IMR-90 (cell line): ENCODE measurements around the gene GARS1. TPM values are rescaled to one million over a fixed set of nuclear protein-coding genes. Genes with fewer than 3 reads are reported as not detected.

ENCODE experiments used
- ATAC-seq: fragments of 200-7000 bp; cut with Tn5 transposase; 2 replicates; pipeline ENCODE4 v1.9.1; 2020; ENCODE audit warnings: low read depth, mild to moderate bottlenecking, moderate library complexity
- BruUV-seq: library from RNA; stranded (reverse); fragments of 400-500 nt; replicated peaks from 2 replicates; lab custom pipeline; 2021; lab: Mats Ljungman, UMichigan
- CTCF ChIA-PET: fragments of 300-600 bp; formaldehyde crosslinking; extraction: SDS; loops from one replicate; lab custom pipeline; 2021; ENCODE audit warnings: antibody characterized with exemption; lab: Yijun Ruan, JAX
- POLR2A ChIA-PET: fragments of 300-600 bp; sonication (Branson Sonifier 250); formaldehyde crosslinking; loops from one replicate; lab custom pipeline; 2022; ENCODE audit warnings: antibody characterized with exemption; ENCODE audit not compliant: unreplicated experiment; lab: Charles Lee
- DNase-seq: peaks from one replicate; pipeline ENCODE4 v3.0.0; 2013
- H2AFZ ChIP-seq: replicated peaks from 2 replicates; pipeline ENCODE3; 2013; ENCODE audit warnings: low read length, mild to moderate bottlenecking; ENCODE audit not compliant: poor library complexity
- H2AK5ac ChIP-seq: 2 replicates; pipeline ENCODE4 v1.6.1; 2013; ENCODE audit warnings: low read depth, low read length, inconsistent platforms
- H2AK9ac ChIP-seq: replicated peaks from 2 replicates; pipeline ENCODE3; 2013; ENCODE audit warnings: mild to moderate bottlenecking, low read depth, low read length, moderate library complexity; ENCODE audit not compliant: poor library complexity
- H2BK120ac ChIP-seq: 2 replicates; pipeline ENCODE4 v1.6.1; 2013; ENCODE audit warnings: low read depth, low read length, inconsistent platforms
- H2BK15ac ChIP-seq: 3 replicates; pipeline ENCODE4 v1.6.1; 2013; ENCODE audit warnings: low read depth, low read length, inconsistent platforms
- H2BK20ac ChIP-seq: 2 replicates; pipeline ENCODE4 v1.6.1; 2013; ENCODE audit warnings: low read depth, mild to moderate bottlenecking, inconsistent platforms, low read length, moderate library complexity
- H2BK5ac ChIP-seq: 2 replicates; pipeline ENCODE4 v1.6.1; 2013; ENCODE audit warnings: mild to moderate bottlenecking, low read depth, low read length, inconsistent platforms; ENCODE audit not compliant: poor library complexity, severe bottlenecking
- H3K14ac ChIP-seq: replicated peaks from 2 replicates; pipeline ENCODE4 v1.6.1; 2013; ENCODE audit warnings: low read depth, low read length, inconsistent platforms
- H3K18ac ChIP-seq: 2 replicates; pipeline ENCODE4 v1.6.1; 2013; ENCODE audit warnings: low read depth, low read length, control low read depth
- H3K23ac ChIP-seq: 2 replicates; pipeline ENCODE4 v1.6.1; 2013; ENCODE audit warnings: low read depth, low read length, inconsistent platforms
- H3K27ac ChIP-seq: 2 replicates; pipeline ENCODE4 v1.5.1; 2013; ENCODE audit warnings: mild to moderate bottlenecking, control low read depth, low read length; ENCODE audit not compliant: insufficient read depth
- H3K27me3 ChIP-seq: 2 replicates; pipeline ENCODE4 v1.6.1; 2013; ENCODE audit warnings: low read length; ENCODE audit not compliant: control insufficient read depth, insufficient read depth
- H3K36me3 ChIP-seq: 2 replicates; pipeline ENCODE4 v1.6.1; 2013; ENCODE audit warnings: low read length, mixed read lengths; ENCODE audit not compliant: control insufficient read depth, insufficient read depth
- H3K4ac ChIP-seq: 2 replicates; pipeline ENCODE4 v1.6.1; 2013; ENCODE audit warnings: low read depth, low read length, inconsistent platforms
- H3K4me1 ChIP-seq: 2 replicates; pipeline ENCODE4 v1.6.1; 2013; ENCODE audit warnings: low read length, mixed read lengths; ENCODE audit not compliant: control insufficient read depth, insufficient read depth
- H3K4me2 ChIP-seq: 2 replicates; pipeline ENCODE4 v1.6.1; 2013; ENCODE audit warnings: low read depth, mild to moderate bottlenecking, control low read depth, low read length, moderate library complexity
- H3K4me3 ChIP-seq: 2 replicates; pipeline ENCODE4 v1.5.1; 2013; ENCODE audit warnings: low read depth, mild to moderate bottlenecking, control low read depth, low read length, moderate library complexity; ENCODE audit not compliant: insufficient read depth
- H3K56ac ChIP-seq: 2 replicates; pipeline ENCODE4 v1.6.1; 2013; ENCODE audit warnings: low read length, inconsistent platforms; ENCODE audit not compliant: insufficient read depth; ENCODE audit errors: extremely low read depth
- H3K79me1 ChIP-seq, 2 experiments: 2 replicates each; pipeline ENCODE4 v1.6.1; 2013; ENCODE audit warnings: low read length in 2 of 2, inconsistent platforms in 1 of 2, low read depth in 1 of 2
- H3K9ac ChIP-seq: 2 replicates; pipeline ENCODE4 v1.6.1; 2013; ENCODE audit warnings: low read depth, low read length, control low read depth
- H3K9me1 ChIP-seq: 2 replicates; pipeline ENCODE4 v1.6.1; 2013; ENCODE audit warnings: low read length, inconsistent platforms; ENCODE audit not compliant: insufficient read depth
- H3K9me3 ChIP-seq: 2 replicates; pipeline ENCODE4 v1.6.1; 2013; ENCODE audit warnings: low read length; ENCODE audit not compliant: control insufficient read depth, insufficient read depth
- H4K20me1 ChIP-seq: 2 replicates; pipeline ENCODE4 v1.6.1; 2013; ENCODE audit warnings: low read length, inconsistent platforms; ENCODE audit not compliant: insufficient read depth
- H4K5ac ChIP-seq: 2 replicates; pipeline ENCODE4 v1.6.1; 2013; ENCODE audit warnings: mild to moderate bottlenecking, low read depth, low read length, control low read depth
- H4K8ac ChIP-seq, 2 experiments: 2 replicates each; pipeline ENCODE4 v1.6.1; 2013; ENCODE audit warnings: low read depth in 2 of 2, low read length in 2 of 2, control low read depth in 1 of 2, inconsistent platforms in 1 of 2
- H4K91ac ChIP-seq: 2 replicates; pipeline ENCODE4 v1.6.1; 2013; ENCODE audit warnings: low read depth, low read length, inconsistent platforms; ENCODE audit not compliant: insufficient read depth
- FOS ChIP-seq: fragments of 150-350 bp; IDR thresholded peaks from 2 replicates; pipeline ENCODE4 v1.6.1; 2016; ENCODE audit warnings: low read depth, low read length
- MXI1 ChIP-seq: IDR thresholded peaks from 2 replicates; pipeline ENCODE4 v1.6.1; 2012; ENCODE audit warnings: low read depth, mild to moderate bottlenecking, low read length, moderate library complexity, borderline replicate concordance
- POLR2A ChIP-seq: IDR thresholded peaks from 2 replicates; pipeline ENCODE4 v1.6.1; 2012; ENCODE audit warnings: mild to moderate bottlenecking, low read depth, low read length
- SMC3 ChIP-seq: fragments of 150-350 bp; IDR thresholded peaks from 2 replicates; pipeline ENCODE4 v1.6.1; 2016; ENCODE audit warnings: low read depth, mild to moderate bottlenecking, antibody characterized with exemption, low read length, moderate library complexity
- WGBS, 2 experiments: methylation state at CpG; one replicate each; pipeline versions ENCODE4 v1.1.5 to v1.1.7; 2013; ENCODE audit warnings: missing lambda C conversion rate in 2 of 2; ENCODE audit not compliant: insufficient read length in 1 of 2; ENCODE audit errors: extremely low coverage in 2 of 2; 5-methylcytosine and 5-hydroxymethylcytosine counted together
- dilution Hi-C: fragments of 300-500 bp; cut with HindIII; formaldehyde crosslinking; loops from one replicate; pipeline ENCODE4 v1.14.3; 2018; ENCODE audit warnings: low sequenced_read_pairs; ENCODE audit not compliant: unreplicated experiment
- in situ Hi-C: fragments of 300-500 bp; cut with MboI; formaldehyde crosslinking; loops from 3 replicates; pipeline ENCODE4 v1.14.3; 2019; ENCODE audit warnings: low sequenced_read_pairs, inconsistent platforms, mixed read lengths
- intact Hi-C: fragments of 100-400 bp; cut with micrococcal nuclease; formaldehyde crosslinking; loops from 2 replicates; pipeline ENCODE4 v1.10.0; 2022
- polyA plus RNA-seq, 3 experiments: library from polyadenylated mRNA; depleted of rRNA; stranded (reverse); fragments of >200 nt; gene quantifications; 2 replicates each; pipeline ENCODE4 v1.2.3, GENCODE V29; 2012; ENCODE audit warnings: low replicate concordance in 1 of 3
- total RNA-seq: library from RNA; depleted of rRNA; stranded (reverse); fragments of >200 nt; gene quantifications from 2 replicates; pipeline ENCODE4 v1.2.3, GENCODE V29; 2012
- TF ChIP-seq, protein P1 (sequence below): fragments of 150-350 bp; IDR thresholded peaks from 2 replicates; pipeline ENCODE4 v1.6.1; 2016; ENCODE audit warnings: low read depth, mild to moderate bottlenecking, low read length, moderate library complexity, borderline replicate concordance
- TF ChIP-seq, protein P2 (sequence below): fragments of 150-350 bp; IDR thresholded peaks from 2 replicates; pipeline ENCODE4 v1.6.1; 2017; ENCODE audit warnings: mild to moderate bottlenecking, antibody characterized with exemption, low read length, low read depth

Gene GARS1
- total and polyA plus RNA-seq, 2 of the 4 experiments (the other 2 are of a cell fraction), result 105 to 551 TPM

DNA sequence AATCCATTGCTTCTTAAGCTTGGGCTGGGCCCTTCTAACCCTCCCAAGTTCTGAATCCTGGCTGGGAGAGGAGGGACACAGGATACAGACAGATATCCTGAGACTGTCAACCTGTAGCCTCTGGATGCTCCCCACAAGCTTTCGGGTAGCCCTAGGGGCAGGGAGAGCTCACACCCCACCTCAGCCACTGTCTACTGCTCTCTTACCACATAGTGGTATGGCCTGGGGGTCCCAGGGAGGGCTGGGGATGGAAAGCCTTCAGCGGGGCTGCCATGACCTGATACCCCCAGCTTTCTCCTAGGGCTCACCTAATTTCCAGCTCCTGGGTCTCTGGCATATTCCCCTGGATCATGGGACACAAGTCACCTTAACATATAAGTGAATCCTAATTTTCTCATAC is 62.5 kb downstream of the GARS1 start:
- CTCF ChIA-PET, result no interaction called here
- no TSS peak for BruUV-seq

More for the DNA sequence above, 62.5 kb downstream of the GARS1 start:
- Histone ChIP-seq H3K4me1 (no peaks in the 10 kb centered on the region), H4K8ac (no peak overlapping the region), H3K9me3 (no peaks in the 10 kb centered on the region), H2BK5ac (no peak overlapping the region), H3K9me1 (no peaks in the 10 kb centered on the region; the same call in 1 of the 2 replicates), H3K4me2 (no peak overlapping the region), H2BK120ac (no peak overlapping the region), H3K23ac (no peak overlapping the region), H3K27me3 (peaks cover 15% of the 10 kb centered on the region), H2BK15ac (no peak overlapping the region), H3K18ac (no peak overlapping the region), H4K91ac (no peak overlapping the region), H3K14ac (no peak overlapping the region), H4K5ac (no peak overlapping the region), H2AK9ac (no peak overlapping the region), H3K79me1 (no peaks in the 10 kb centered on the region), H3K9ac (no peak overlapping the region), H4K20me1 (no peaks in the 10 kb centered on the region), H2BK20ac (no peak overlapping the region), H3K4me3 (no peak overlapping the region), H2AFZ (no peak overlapping the region), H2AK5ac (no peak overlapping the region), H3K56ac (no peak overlapping the region), H3K27ac (no peak overlapping the region), H3K36me3 (no peaks in the 10 kb centered on the region), H3K4ac (no peak overlapping the region)
- no peak for DNase-seq
- TF ChIP-seq POLR2A (no peak), FOS (no peak), SMC3 (no peak), MXI1 (no peak)
- TF ChIP-seq, protein P1, sequence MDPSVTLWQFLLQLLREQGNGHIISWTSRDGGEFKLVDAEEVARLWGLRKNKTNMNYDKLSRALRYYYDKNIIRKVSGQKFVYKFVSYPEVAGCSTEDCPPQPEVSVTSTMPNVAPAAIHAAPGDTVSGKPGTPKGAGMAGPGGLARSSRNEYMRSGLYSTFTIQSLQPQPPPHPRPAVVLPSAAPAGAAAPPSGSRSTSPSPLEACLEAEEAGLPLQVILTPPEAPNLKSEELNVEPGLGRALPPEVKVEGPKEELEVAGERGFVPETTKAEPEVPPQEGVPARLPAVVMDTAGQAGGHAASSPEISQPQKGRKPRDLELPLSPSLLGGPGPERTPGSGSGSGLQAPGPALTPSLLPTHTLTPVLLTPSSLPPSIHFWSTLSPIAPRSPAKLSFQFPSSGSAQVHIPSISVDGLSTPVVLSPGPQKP, result no peak
- TF ChIP-seq, protein P2, sequence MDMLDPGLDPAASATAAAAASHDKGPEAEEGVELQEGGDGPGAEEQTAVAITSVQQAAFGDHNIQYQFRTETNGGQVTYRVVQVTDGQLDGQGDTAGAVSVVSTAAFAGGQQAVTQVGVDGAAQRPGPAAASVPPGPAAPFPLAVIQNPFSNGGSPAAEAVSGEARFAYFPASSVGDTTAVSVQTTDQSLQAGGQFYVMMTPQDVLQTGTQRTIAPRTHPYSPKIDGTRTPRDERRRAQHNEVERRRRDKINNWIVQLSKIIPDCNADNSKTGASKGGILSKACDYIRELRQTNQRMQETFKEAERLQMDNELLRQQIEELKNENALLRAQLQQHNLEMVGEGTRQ, result no peak
- ATAC-seq, result no peak
- POLR2A ChIA-PET, result no interaction called here
- dilution Hi-C loops, result no loop called here
- in situ Hi-C loops, result no loop called here
- intact Hi-C loops, result no loop called here
- no CpG with 5 or more reads among the region's 2 CpGs for WGBS, 2 experiments
